Kasumi-1 (cell line): ENCODE data around the gene COL9A1.
A peak's percentile ranks its signal among the peaks of the same experiment; 100 is the strongest.

ENCODE experiments used
- DNase-seq, 2 experiments: peaks; one replicate each; lab custom pipeline; 2025; lab: John Stamatoyannopoulos, UW

The COL9A1 gene

GRCh38 chr6:70289299-70289698, 13.6 kb downstream of the COL9A1 start:
- DNase-seq: peak; percentile 43 to 46

DNA sequence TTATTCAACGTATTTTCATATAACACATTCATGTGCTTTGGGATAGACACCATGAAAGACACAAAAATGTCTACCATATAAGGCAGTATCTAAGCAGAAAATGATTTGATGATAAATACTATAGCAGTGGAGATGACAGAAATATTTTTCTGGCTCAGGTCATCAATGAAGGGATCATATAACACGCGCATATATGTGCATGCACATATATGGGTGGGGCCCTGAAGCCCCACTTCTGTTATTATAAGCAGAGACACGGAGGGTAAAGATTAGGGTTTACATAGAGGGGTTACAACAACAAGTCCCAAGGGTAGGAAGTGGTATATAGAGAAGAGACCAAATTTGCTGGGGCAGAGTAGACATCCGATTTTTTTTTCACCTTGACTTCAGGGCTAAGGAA, 16.0 kb downstream of the COL9A1 start:
- no peak for DNase-seq

DNA sequence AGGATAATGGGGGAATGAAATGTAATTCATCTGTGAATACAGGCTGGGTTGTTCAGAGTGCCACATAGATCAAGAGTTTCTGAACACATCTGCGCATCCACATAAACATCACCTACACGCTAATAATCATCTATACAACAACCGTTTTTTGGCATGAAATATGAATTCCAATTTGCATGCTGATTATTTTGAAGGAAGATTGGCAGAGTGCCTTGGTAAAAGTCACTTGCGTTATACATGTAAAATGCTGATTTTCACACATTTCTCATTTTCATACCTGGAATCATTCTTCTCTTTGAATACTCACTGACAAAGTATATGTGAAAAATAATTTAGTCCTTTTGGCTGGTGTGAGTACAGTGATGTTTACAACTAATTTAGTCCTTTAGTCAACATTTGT, 17.7 kb downstream of the COL9A1 start:
- DNase-seq: no peak

DNA sequence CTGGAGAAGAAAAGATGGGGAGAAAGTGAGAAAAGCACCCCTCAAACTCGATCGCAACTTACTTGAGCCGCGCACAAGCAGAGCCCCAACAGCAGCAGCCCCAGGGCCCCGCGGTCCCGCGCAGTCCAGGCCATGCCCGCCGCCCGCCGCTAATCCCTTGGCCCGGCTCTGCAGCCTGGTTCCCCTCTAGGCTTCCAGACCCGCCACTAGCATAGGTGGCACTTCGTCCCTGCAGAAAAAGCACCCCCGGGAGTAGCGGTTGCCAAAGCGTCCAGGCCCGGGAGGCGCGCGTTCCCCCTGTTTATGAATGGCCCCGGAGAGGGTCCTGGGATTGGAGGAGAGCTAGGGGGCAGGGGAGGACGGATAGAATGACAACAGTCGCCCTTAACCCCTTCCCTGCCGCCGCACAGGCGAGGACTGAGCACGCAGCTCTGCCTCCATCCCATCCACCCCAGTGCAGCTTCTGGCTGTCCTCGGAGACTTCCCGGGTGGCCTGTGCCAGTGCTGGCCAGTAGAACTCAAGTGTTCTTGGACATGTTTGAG, 19.9 kb downstream of the COL9A1 start:
- no peak for DNase-seq

DNA sequence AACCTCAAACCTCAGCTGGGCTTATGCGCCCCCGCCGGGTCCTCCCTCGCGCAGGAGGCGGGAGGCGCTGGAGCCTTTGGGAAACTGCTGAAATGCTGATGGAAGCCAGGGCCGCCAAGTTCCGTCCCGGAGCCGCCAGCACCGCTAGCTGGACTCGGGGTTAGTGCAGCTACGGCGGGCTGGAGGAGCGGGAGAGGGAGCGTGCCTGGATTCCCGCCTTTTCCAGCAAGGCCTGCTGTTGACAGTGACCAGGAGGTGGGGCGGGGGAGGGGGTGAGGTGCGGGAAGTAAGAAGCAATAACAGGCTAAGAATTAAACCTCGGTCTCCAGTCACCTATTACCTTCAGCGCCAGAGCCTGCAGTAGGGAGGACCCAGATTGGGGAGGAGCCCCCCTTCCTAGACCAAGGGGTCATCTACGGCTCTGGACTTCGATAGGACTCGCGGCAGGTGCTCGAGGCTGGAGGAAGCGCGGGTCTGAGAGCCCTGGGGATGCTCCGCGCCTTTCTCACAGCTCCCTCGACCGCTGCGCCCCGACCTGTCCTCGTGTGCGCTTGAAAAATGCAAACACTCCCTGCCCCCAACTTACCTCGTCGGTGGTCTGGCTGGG, 20.5 kb downstream of the COL9A1 start:
- no peak for DNase-seq

DNA sequence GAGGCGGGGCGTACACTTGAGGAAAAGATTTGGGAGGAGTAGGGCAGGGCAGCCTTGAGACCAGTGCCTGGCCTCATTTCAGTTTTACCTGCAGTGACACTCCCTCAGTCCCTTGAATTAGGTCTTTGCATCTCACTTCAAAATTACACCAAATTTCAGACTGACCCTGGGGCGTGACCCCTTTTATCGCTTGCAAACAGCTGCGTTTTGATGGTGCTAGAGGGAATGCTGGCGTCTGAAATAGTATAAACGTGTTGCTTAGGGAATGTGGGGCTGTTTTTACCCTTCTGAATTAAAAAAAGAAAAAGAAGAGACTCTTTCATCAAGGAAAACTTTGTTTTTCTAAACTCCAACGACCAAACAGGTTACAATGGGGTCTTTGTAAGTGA, 21.0 kb downstream of the COL9A1 start:
- DNase-seq: no peak

DNA sequence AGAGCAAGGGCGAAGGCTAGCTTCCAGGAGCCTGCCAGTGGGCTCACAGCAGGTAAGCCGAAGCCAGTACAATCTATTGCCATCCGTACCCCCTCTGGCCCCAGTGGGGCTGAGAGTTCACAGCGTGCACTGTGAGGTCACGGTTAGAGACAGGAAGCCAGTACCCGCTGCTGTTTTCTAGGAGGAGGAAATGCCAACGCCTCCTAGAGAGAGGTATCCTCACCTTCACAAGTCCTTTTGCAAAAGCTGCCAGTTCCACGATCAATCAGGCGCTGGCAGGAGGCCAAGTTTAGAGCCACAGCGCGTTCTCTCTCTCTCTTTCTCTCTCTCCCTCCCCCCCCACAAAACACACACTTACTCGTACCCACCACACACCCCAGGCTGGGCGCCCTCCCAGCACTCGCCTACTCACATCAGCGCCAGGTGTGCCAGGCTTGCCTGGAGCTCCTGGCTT, 22.5 kb downstream of the COL9A1 start:
- DNase-seq: no peak

- no peak for DNase-seq
These were observed 25.4 kb downstream of the COL9A1 start for GRCh38 chr6:70277470-70277869.

- no peak for DNase-seq
These were observed 28.5 kb downstream of the COL9A1 start for GRCh38 chr6:70274338-70274737.

DNA sequence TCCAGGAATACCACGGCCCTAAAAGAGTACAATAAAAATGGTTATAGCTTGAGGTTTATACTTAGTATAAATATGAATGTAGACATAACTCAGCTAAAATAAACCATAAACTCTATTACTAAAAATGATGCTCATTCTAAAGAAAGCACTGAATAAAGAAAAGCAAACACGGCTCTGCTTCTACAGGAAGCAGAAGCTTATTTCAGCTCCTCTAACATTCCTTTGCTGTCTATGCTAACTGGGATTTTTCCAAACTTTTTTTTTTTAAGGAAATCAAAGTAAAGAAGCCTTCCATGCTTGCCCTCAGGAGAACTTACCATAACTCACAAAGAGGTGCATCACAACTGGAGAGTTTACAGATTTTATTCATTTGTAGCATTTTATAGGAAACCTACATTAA, 30.8 kb downstream of the COL9A1 start:
- no peak for DNase-seq

DNA sequence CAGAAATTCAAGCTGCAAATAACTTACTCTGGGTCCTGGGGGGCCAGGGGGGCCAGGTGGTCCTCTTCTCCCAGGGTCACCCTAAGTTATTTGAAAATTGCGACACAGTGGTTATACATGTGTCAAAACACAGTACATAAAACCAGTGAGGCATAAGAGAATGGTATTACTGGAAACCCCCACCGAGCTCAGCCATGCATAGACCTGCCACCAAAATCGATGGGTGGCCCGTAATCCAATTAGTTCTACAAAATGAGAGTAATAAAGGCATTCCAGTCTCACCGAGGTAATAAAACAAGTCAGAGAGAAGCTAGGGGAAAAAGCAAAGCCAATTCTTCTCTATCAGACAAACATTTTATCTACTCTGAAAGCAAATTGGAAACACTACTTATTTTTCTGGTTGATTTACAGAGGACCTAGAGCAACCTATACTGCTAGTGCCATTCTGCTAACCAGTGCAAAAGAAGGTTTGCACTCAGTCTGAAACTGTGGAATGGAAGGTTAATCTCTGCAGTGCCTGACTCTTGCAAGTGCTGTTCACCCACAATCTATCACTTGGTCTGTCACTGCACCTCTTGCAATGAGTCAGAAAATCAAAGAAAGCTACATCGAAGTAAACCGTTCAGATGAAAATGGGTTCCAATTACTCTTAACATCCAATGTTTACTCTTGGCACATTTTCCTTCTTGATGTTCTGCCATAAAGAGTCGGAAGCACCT, 32.4 kb downstream of the COL9A1 start:
- DNase-seq: no peak

- no peak for DNase-seq
These were observed 36.7 kb downstream of the COL9A1 start for GRCh38 chr6:70266142-70266541.

GRCh38 chr6:70264306-70264705, 38.6 kb downstream of the COL9A1 start:
- no peak for DNase-seq

GRCh38 chr6:70258483-70258882, 44.4 kb downstream of the COL9A1 start:
- DNase-seq: no peak

DNA sequence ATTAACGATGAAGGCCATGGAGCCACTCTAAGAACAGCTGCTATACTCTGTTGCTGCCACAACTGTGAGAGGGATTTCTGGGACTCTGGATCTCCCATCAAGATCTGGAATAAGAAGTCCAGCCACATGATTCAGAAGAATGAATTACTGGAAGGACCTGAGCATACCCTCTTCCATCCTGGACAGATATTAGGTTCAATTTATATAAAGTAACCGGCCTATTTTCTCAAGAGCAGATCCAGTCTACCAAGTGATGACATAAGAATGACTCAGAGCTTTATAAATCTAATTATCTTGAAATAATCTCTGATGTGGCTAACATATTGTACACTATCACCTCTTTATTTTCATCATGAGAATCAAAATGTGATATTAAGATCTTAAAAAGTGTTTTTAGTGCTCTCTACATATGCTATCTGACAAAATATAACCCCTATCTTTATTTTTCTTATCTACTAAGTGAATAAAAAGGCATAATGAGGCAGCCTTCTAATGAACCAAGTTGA, 45.1 kb downstream of the COL9A1 start:
- no peak for DNase-seq

- DNase-seq: no peak
These were observed 48.1 kb downstream of the COL9A1 start for GRCh38 chr6:70254784-70255183.

DNA sequence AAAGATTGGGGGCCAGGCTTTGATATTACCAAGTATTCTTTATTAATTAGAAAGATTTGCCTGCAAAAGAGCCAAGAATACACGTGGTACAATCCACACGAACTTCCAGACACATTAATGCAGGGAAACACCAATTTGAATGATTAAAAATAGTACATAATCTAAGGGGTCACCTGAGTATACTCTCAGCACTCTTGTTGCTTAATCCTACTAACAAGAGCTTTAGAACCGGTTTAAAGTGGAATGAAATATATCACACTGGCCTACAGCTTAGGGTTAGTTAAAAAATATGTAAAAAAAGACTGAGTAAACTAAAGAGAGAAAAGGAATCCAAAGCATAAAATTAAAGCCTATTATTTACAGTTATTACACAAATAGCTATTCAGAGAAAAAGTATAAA, 49.0 kb downstream of the COL9A1 start:
- DNase-seq: no peak

- DNase-seq: no peak
These were observed 50.3 kb downstream of the COL9A1 start for GRCh38 chr6:70252604-70253003.

DNA sequence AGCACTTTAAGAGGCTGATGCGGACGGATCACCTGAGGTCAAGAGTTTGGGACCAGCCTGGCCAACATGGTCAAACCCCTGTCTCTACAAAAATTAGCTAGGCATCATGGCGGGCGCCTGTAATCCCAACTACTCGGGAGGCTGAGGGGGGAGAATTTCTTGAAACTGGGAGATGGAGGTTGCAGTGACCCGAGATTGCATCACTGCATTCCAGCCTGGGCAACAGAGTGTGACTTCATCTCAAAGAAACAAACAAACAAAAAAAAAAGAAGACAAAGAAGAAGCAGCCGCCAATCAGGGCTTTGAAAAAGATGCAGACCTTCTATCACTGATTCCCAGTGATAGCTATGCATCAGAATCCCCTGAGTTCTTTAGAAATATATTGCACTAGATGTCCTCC, 56.8 kb downstream of the COL9A1 start:
- no peak for DNase-seq

GRCh38 chr6:70241991-70242420, 60.9 kb downstream of the COL9A1 start:
- no peak for DNase-seq

DNA sequence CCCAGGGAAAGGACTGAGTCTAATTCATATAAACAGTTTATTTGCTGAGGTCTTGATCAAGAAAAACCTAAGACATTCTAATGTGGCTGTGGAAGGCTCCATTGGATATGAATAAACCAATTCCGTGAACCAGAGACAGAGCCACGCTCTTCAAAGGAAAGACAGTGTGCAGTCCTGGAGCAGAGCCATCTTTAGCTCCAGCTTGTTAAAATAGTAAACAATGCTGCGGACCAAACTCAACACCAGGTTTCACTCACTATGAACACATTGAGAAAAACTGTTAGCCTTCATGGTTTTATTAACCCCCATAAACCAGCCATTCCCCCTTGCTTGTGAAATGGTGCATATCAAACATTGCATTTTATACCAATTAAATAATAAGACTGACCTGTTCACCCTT, 61.9 kb downstream of the COL9A1 start:
- DNase-seq: no peak

DNA sequence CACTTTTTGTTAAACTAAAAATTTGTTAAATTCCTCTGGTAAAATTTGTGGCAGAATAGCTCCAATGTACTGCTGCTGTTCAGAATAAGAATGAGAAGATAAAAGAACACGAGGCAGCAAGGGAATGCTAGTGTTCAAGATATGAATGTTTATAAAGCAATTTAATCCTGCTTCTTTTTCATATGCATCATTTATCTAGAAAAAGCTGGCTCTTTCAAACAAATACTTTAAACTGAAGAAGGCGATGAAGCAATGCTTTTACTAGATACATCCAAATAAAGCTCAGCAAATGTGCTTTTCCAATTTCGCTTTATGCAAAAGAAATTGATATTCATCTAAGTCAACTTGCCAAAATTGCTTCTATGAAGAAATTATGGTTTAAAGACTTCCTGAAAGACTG, 66.5 kb downstream of the COL9A1 start:
- DNase-seq: no peak

- no peak for DNase-seq
These were observed 68.2 kb downstream of the COL9A1 start for GRCh38 chr6:70234561-70235236.
